ENCODE measurements around the gene NAP1L4. TPM values are rescaled to one million over a fixed set of nuclear protein-coding genes. Genes with fewer than 3 reads are reported as not detected.

The NAP1L4 gene
- total and polyA plus RNA-seq, 2 of the 4 experiments (the other 2 are of a cell fraction) = 71.5 to 80.7 TPM

- H3K9me3 ChIP-seq (ENCODE audit: control insufficient read depth, insufficient read depth, low read length) = no peaks in the 10 kb centered on the region
- ATAC-seq (ENCODE audit: low read depth) (no peak), DNase-seq (no peak)
- WGBS, 2 experiments (ENCODE audit: extremely low coverage in 2 of 2, insufficient read length in 1 of 2) = 100% methylated on average over 1 of the region's 6 CpGs; no CpG with 5 or more reads in 1 of the 2 experiments
- H2BK20ac ChIP-seq (ENCODE audit: low read depth, low read length) = no peak overlapping the region
- H3K4ac ChIP-seq (ENCODE audit: low read depth, low read length) = no peak overlapping the region
- H3K56ac ChIP-seq (ENCODE audit: extremely low read depth, insufficient read depth, low read length) = no peak overlapping the region
- intact Hi-C loops (cut with micrococcal nuclease) = no loop called here
- H2AFZ ChIP-seq (replicated peaks; ENCODE audit: low read length, poor library complexity) = no peak overlapping the region
- no peaks in the 10 kb centered on the region for H3K27me3 ChIP-seq (ENCODE audit: control insufficient read depth, insufficient read depth, low read length)
- no peak overlapping the region for H2AK9ac ChIP-seq (replicated peaks; ENCODE audit: low read depth, low read length, poor library complexity)
- H4K8ac ChIP-seq (ENCODE audit: low read depth in 2 of 2, low read length in 2 of 2) = no peak overlapping the region
- CTCF ChIA-PET = no interaction called here
- no peak overlapping the region for H2BK5ac ChIP-seq (ENCODE audit: low read depth, low read length, poor library complexity, severe bottlenecking)
- no peak overlapping the region for H3K9ac ChIP-seq (ENCODE audit: low read depth, low read length)
- no peak overlapping the region for H3K27ac ChIP-seq (ENCODE audit: insufficient read depth, low read length)
- no peaks in the 10 kb centered on the region for H3K4me1 ChIP-seq (ENCODE audit: control insufficient read depth, insufficient read depth, low read length)
- H3K9me1 ChIP-seq (ENCODE audit: insufficient read depth, low read length) = peaks cover 18% of the 10 kb centered on the region
- H3K79me1 ChIP-seq (ENCODE audit: low read depth in 1 of 2, low read length in 2 of 2) = peaks cover 47 to 75% of the 10 kb centered on the region in 2 experiments
- no peak overlapping the region for H2BK15ac ChIP-seq (ENCODE audit: low read depth, low read length)
- no peak overlapping the region for H4K91ac ChIP-seq (ENCODE audit: insufficient read depth, low read depth, low read length)
- in situ Hi-C loops (cut with MboI; ENCODE audit: low sequenced_read_pairs) = no loop called here
- H4K20me1 ChIP-seq (ENCODE audit: insufficient read depth, low read length) = peaks cover 17% of the 10 kb centered on the region
- no TSS peak for BruUV-seq (replicated peaks)
- H3K23ac ChIP-seq (ENCODE audit: low read depth, low read length) = no peak overlapping the region
- peaks cover 54% of the 10 kb centered on the region for H3K36me3 ChIP-seq (ENCODE audit: control insufficient read depth, insufficient read depth, low read length)
- no peak overlapping the region for H3K4me3 ChIP-seq (ENCODE audit: insufficient read depth, low read depth, low read length)
- no peak overlapping the region for H4K5ac ChIP-seq (ENCODE audit: low read depth, low read length)
- TF ChIP-seq CTCF (conservative IDR thresholded peaks at IDR 0.05; ENCODE audit: low read depth, low read length) (no peak), CHD1 (IDR thresholded peaks at IDR 0.05; ENCODE audit: low read depth, low read length) (no peak), CEBPB (IDR thresholded peaks at IDR 0.05; ENCODE audit: low read depth, low read length) (no peak), USF2 (IDR thresholded peaks at IDR 0.05; ENCODE audit: low read depth, low read length) (no peak), RFX5 (IDR thresholded peaks at IDR 0.05; ENCODE audit: low read depth, low read length) (no peak), RAD21 (IDR thresholded peaks at IDR 0.05; ENCODE audit: low read length) (no peak), MAFK (IDR thresholded peaks at IDR 0.05; ENCODE audit: low read depth, low read length) (no peak), POLR2A (IDR thresholded peaks at IDR 0.05; ENCODE audit: low read depth, low read length) (no peak), MXI1 (IDR thresholded peaks at IDR 0.05; ENCODE audit: borderline replicate concordance, low read depth, low read length) (no peak)
- no peak overlapping the region for H2AK5ac ChIP-seq (ENCODE audit: low read depth, low read length)
- H3K14ac ChIP-seq (replicated peaks; ENCODE audit: low read depth, low read length) = no peak overlapping the region
- dilution Hi-C loops (cut with HindIII; ENCODE audit: low sequenced_read_pairs, unreplicated experiment) = no loop called here
- H3K4me2 ChIP-seq (ENCODE audit: low read depth, low read length) = no peak overlapping the region
- no peak overlapping the region for H2BK120ac ChIP-seq (ENCODE audit: low read depth, low read length)
- H3K18ac ChIP-seq (ENCODE audit: low read depth, low read length) = no peak overlapping the region
- POLR2A ChIA-PET (ENCODE audit: unreplicated experiment) = interaction anchor here (0.6 kb wide), 1 partner anchor 17 kb away, joined by 4 read pairs; no protein-coding TSS in a partner anchor
Measured at GRCh38 chr11:2963761-2964160, 28.4 kb downstream of the NAP1L4 start.

All from IMR-90 (cell line).